HepG2 (cell line): ENCODE data around the gene ZNF443. TPM values are rescaled to one million over a fixed set of nuclear protein-coding genes. Genes with fewer than 3 reads are reported as not detected.

ENCODE experiments used
- AKAP8 ChIP-seq: sonication (generic); formaldehyde crosslinking; IDR thresholded peaks from 2 replicates; pipeline ENCODE4 v1.5.1; 2020; ENCODE audit warnings: mild to moderate bottlenecking, missing genetic modification reagents
- EHMT2 ChIP-seq: fragments of 200-600 bp; sonication (generic); IDR thresholded peaks from 2 replicates; pipeline ENCODE4 v1.7.0; 2017; ENCODE audit warnings: antibody characterized with exemption, low read depth, low read length, borderline replicate concordance
- FLYWCH1 ChIP-seq: sonication (generic); formaldehyde crosslinking; IDR thresholded peaks from 2 replicates; pipeline ENCODE4 v1.8.1; 2023; ENCODE audit warnings: mild to moderate bottlenecking, missing genetic modification reagents
- FOXP1 ChIP-seq, 2 experiments: fragments of 450-650 bp in 1 of 2; IDR thresholded peaks; 2 replicates each; pipeline ENCODE4 v1.6.1; 2017 to 2018; ENCODE audit warnings: antibody characterized with exemption in 1 of 2
- HNRNPLL ChIP-seq: fragments of 200-400 bp; formaldehyde crosslinking; IDR thresholded peaks from 2 replicates; pipeline ENCODE4 v1.6.1; 2017; ENCODE audit warnings: mild to moderate bottlenecking, low read depth, low read length; ENCODE audit not compliant: poor library complexity, severe bottlenecking
- KMT2A ChIP-seq: sonication (generic); formaldehyde crosslinking; IDR thresholded peaks from 2 replicates; pipeline ENCODE4 v1.4.0; 2020; ENCODE audit warnings: missing genetic modification reagents
- MTF2 ChIP-seq: sonication (generic); formaldehyde crosslinking; IDR thresholded peaks from 2 replicates; pipeline ENCODE4 v1.5.0; 2020; ENCODE audit warnings: missing genetic modification reagents, borderline replicate concordance
- NFE2 ChIP-seq: sonication (generic); formaldehyde crosslinking; IDR thresholded peaks from 2 replicates; pipeline ENCODE4 v1.4.0; 2020; ENCODE audit warnings: missing genetic modification reagents
- NFYB ChIP-seq: sonication (generic); formaldehyde crosslinking; IDR thresholded peaks from 2 replicates; pipeline ENCODE4 v1.4.0; 2020; ENCODE audit warnings: missing genetic modification reagents
- PRPF4 ChIP-seq: fragments of 200-400 bp; formaldehyde crosslinking; IDR thresholded peaks from 2 replicates; pipeline ENCODE4 v1.6.1; 2016; ENCODE audit warnings: low read length, low read depth; ENCODE audit not compliant: poor library complexity, severe bottlenecking
- SP1 ChIP-seq, 2 experiments: fragments of 450-650 bp in 1 of 2; sonication (generic) in 1 of 2; formaldehyde crosslinking in 1 of 2; IDR thresholded peaks; 2 replicates each; pipeline versions ENCODE4 v1.4.0 to v1.6.1; 2016 to 2020; ENCODE audit warnings: missing genetic modification reagents in 1 of 2
- YY1 ChIP-seq: IDR thresholded peaks from 2 replicates; pipeline ENCODE4 v1.6.1; 2011; ENCODE audit warnings: low read length, low read depth, moderate library complexity, mild to moderate bottlenecking; ENCODE audit not compliant: insufficient read depth, insufficient replicate concordance
- ZNF121 ChIP-seq: sonication (generic); formaldehyde crosslinking; IDR thresholded peaks from 2 replicates; pipeline ENCODE4 v1.5.0; 2020; ENCODE audit warnings: mild to moderate bottlenecking, missing genetic modification reagents
- ZNF24 ChIP-seq: fragments of 450-650 bp; IDR thresholded peaks from 2 replicates; pipeline ENCODE4 v1.6.1; 2017; ENCODE audit warnings: antibody characterized with exemption, mild to moderate bottlenecking
- ZNF34 ChIP-seq: sonication (generic); formaldehyde crosslinking; IDR thresholded peaks from 2 replicates; pipeline ENCODE4 v1.4.0; 2020; ENCODE audit warnings: mild to moderate bottlenecking, missing genetic modification reagents, borderline replicate concordance
- ZNF674 ChIP-seq: sonication (generic); formaldehyde crosslinking; IDR thresholded peaks from 2 replicates; pipeline ENCODE4 v1.5.0; 2020; ENCODE audit warnings: low read depth, mild to moderate bottlenecking, missing genetic modification reagents
- ZNF703 ChIP-seq: sonication (generic); formaldehyde crosslinking; IDR thresholded peaks from 2 replicates; pipeline ENCODE4 v1.5.1; 2020; ENCODE audit warnings: missing genetic modification reagents, mild to moderate bottlenecking, moderate library complexity, borderline replicate concordance
- ZNF773 ChIP-seq: sonication (generic); formaldehyde crosslinking; IDR thresholded peaks from 2 replicates; pipeline ENCODE4 v1.4.0; 2020; ENCODE audit warnings: missing genetic modification reagents, borderline replicate concordance
- ZSCAN20 ChIP-seq: sonication (generic); formaldehyde crosslinking; IDR thresholded peaks from 2 replicates; pipeline ENCODE4 v1.4.0; 2020; ENCODE audit warnings: missing genetic modification reagents, mild to moderate bottlenecking, borderline replicate concordance
- polyA plus RNA-seq, 8 experiments: library from polyadenylated mRNA; depleted of rRNA in 3 of 8; stranded (reverse) in 7 of 8; unstranded in 1 of 8; fragments of >200 nt; fragmentation: Illumina TruSeq in 4 of 8; extraction: Trizol in 4 of 8; gene quantifications; 2 replicates each; pipeline versions ENCODE4 v1.2.1 to v1.2.3, GENCODE V29; 2011 to 2016; ENCODE audit warnings: low read depth in 4 of 8, missing spikeins in 1 of 8, mixed read lengths in 1 of 8; ENCODE audit not compliant: insufficient read depth in 1 of 8
- total RNA-seq, 5 experiments: library from RNA; depleted of rRNA; stranded (reverse); fragments of >200 nt; fragmentation: Illumina TruSeq; extraction: Trizol; gene quantifications; 2 replicates each; pipeline ENCODE4 v1.2.3, GENCODE V29; 2016; ENCODE audit warnings: low read depth in 1 of 5
- TF ChIP-seq, protein P1 (sequence below), 2 experiments: IDR thresholded peaks; 2 replicates each; pipeline ENCODE4 v1.6.1; 2011 to 2012; ENCODE audit warnings: low read length in 2 of 2, borderline replicate concordance in 1 of 2, low read depth in 1 of 2, mild to moderate bottlenecking in 1 of 2, moderate library complexity in 1 of 2
- TF ChIP-seq, protein P2 (sequence below): sonication (generic); formaldehyde crosslinking; IDR thresholded peaks from 2 replicates; pipeline ENCODE4 v1.5.0; 2020; ENCODE audit warnings: missing genetic modification reagents
- TF ChIP-seq, protein P3 (sequence below): IDR thresholded peaks from 2 replicates; pipeline ENCODE4 v1.6.1; 2016

Gene ZNF443
- total and polyA plus RNA-seq, 2 of the 13 experiments (the other 11 are each of a cell fraction or from before 2014, with no cell fraction given) = 3.6 to 19.0 TPM

DNA sequence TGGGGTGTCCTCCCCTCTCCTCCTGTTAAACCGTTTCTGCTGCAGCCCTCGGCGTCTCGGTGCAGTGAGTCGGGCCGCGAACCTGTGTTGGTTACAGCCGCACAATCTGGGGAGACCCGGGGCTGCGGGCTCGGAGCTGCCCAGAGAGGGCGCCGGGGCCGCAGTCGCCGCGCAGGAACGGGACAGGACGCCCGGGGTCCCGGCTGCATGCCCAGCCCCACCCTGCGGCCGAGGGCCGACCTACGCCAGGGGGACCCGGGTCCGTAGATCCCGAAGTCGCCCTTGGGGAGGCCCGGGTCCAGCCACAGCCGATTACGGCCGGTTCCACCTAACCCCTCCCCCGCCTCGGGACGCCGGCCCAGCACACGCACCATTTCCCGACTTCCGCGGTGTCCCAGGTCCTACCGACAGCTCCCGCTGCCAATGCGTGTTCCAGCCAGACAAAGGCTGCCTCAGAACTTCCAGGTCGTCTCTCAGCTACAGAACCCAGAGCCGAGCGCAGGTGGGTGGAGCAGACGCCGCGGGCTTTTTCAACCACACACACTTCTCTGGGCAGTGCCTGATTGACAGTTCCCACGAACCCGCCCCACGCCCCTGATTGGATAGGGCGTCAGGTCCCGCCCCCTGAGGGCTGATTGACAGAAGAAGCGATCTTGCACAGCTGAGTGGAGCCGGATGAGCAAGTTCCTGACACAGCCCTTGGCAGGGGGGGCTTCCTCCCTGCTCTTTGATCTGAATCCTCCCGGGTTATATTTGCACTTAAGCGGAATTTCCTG lies at the start of gene ZNF443 (continued):
- TF ChIP-seq SP1 (IDR thresholded peaks at IDR 0.05) = no peak
- TF ChIP-seq SP1 (CRISPR knock-in tag; IDR thresholded peaks at IDR 0.05) = peak; percentile 67; the same call in 1 of the 2 replicates
- TF ChIP-seq MTF2 (CRISPR knock-in tag) = no peak
- no peak for TF ChIP-seq ZNF703 (CRISPR knock-in tag)
- no peak for TF ChIP-seq ZNF34 (CRISPR knock-in tag)
- 0 out of 2 replicates have a peak, but pooled peaks have one; percentile 25 for TF ChIP-seq AKAP8
- TF ChIP-seq YY1 = no peak
- TF ChIP-seq EHMT2 = no peak
- TF ChIP-seq, protein P1, sequence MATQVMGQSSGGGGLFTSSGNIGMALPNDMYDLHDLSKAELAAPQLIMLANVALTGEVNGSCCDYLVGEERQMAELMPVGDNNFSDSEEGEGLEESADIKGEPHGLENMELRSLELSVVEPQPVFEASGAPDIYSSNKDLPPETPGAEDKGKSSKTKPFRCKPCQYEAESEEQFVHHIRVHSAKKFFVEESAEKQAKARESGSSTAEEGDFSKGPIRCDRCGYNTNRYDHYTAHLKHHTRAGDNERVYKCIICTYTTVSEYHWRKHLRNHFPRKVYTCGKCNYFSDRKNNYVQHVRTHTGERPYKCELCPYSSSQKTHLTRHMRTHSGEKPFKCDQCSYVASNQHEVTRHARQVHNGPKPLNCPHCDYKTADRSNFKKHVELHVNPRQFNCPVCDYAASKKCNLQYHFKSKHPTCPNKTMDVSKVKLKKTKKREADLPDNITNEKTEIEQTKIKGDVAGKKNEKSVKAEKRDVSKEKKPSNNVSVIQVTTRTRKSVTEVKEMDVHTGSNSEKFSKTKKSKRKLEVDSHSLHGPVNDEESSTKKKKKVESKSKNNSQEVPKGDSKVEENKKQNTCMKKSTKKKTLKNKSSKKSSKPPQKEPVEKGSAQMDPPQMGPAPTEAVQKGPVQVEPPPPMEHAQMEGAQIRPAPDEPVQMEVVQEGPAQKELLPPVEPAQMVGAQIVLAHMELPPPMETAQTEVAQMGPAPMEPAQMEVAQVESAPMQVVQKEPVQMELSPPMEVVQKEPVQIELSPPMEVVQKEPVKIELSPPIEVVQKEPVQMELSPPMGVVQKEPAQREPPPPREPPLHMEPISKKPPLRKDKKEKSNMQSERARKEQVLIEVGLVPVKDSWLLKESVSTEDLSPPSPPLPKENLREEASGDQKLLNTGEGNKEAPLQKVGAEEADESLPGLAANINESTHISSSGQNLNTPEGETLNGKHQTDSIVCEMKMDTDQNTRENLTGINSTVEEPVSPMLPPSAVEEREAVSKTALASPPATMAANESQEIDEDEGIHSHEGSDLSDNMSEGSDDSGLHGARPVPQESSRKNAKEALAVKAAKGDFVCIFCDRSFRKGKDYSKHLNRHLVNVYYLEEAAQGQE (IDR thresholded peaks at IDR 0.05; ENCODE audit: borderline replicate concordance in 1 of 2, low read depth in 1 of 2, low read length in 2 of 2) = 0 out of 4 replicates have a peak, but pooled peaks of 1 of the 2 experiments have one; percentile 20
- TF ChIP-seq FLYWCH1 = no peak
- TF ChIP-seq ZNF674 (CRISPR knock-in tag) = no peak
- TF ChIP-seq KMT2A = peak; percentile 62; the same call in 1 of the 2 replicates
- TF ChIP-seq, protein P2, sequence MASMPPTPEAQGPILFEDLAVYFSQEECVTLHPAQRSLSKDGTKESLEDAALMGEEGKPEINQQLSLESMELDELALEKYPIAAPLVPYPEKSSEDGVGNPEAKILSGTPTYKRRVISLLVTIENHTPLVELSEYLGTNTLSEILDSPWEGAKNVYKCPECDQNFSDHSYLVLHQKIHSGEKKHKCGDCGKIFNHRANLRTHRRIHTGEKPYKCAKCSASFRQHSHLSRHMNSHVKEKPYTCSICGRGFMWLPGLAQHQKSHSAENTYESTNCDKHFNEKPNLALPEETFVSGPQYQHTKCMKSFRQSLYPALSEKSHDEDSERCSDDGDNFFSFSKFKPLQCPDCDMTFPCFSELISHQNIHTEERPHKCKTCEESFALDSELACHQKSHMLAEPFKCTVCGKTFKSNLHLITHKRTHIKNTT (CRISPR knock-in tag) = no peak
- TF ChIP-seq ZNF121 = no peak
- TF ChIP-seq PRPF4 = no peak
- TF ChIP-seq NFYB = peak; percentile 99
- no peak for TF ChIP-seq FOXP1 (IDR thresholded peaks at IDR 0.05)
- no peak for TF ChIP-seq FOXP1 (CRISPR knock-in tag; IDR thresholded peaks at IDR 0.05)
- TF ChIP-seq HNRNPLL = peak; percentile 56
- TF ChIP-seq ZSCAN20 (CRISPR knock-in tag) = no peak
- TF ChIP-seq, protein P3, sequence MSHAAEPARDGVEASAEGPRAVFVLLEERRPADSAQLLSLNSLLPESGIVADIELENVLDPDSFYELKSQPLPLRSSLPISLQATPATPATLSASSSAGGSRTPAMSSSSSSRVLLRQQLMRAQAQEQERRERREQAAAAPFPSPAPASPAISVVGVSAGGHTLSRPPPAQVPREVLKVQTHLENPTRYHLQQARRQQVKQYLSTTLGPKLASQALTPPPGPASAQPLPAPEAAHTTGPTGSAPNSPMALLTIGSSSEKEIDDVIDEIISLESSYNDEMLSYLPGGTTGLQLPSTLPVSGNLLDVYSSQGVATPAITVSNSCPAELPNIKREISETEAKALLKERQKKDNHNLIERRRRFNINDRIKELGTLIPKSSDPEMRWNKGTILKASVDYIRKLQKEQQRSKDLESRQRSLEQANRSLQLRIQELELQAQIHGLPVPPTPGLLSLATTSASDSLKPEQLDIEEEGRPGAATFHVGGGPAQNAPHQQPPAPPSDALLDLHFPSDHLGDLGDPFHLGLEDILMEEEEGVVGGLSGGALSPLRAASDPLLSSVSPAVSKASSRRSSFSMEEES (CRISPR knock-in tag) = no peak
- no peak for TF ChIP-seq NFE2 (CRISPR knock-in tag)
- no peak for TF ChIP-seq ZNF24
- no peak for TF ChIP-seq ZNF773 (CRISPR knock-in tag)
